OCI-LY1 (cell line): Measurements from ENCODE around the gene YPEL4.

ENCODE experiments used
- H2AFZ ChIP-seq: fragments of 200-600 bp; sonication (generic), shearing (Covaris generic); 2 replicates; pipeline ENCODE4 v1.6.0; 2014; ENCODE audit warnings: antibody characterized with exemption, mild to moderate bottlenecking, low read length
- H3F3A ChIP-seq: fragments of 200-600 bp; sonication (generic), shearing (Covaris generic); 2 replicates; pipeline ENCODE4 v1.6.0; 2014; ENCODE audit warnings: mild to moderate bottlenecking, antibody characterized with exemption, low read length, moderate library complexity; ENCODE audit not compliant: insufficient read depth
- H3K27ac ChIP-seq: fragments of 200-600 bp; sonication (generic); 2 replicates; pipeline ENCODE4 v1.5.1; 2014; ENCODE audit warnings: low read length, mixed run types, mild to moderate bottlenecking, low read depth; ENCODE audit not compliant: poor library complexity, severe bottlenecking
- H3K27me3 ChIP-seq: fragments of 200-600 bp; sonication (generic); 2 replicates; pipeline ENCODE4 v1.6.0; 2014; ENCODE audit warnings: antibody characterized with exemption, mild to moderate bottlenecking, low read length, moderate library complexity; ENCODE audit not compliant: insufficient read depth
- H3K36me3 ChIP-seq: fragments of 200-600 bp; sonication (generic); 2 replicates; pipeline ENCODE4 v1.6.1; 2014; ENCODE audit warnings: mild to moderate bottlenecking, antibody characterized with exemption, low read length, moderate library complexity, mixed read lengths; ENCODE audit not compliant: insufficient read depth
- H3K4me1 ChIP-seq: fragments of 200-600 bp; sonication (generic); 2 replicates; pipeline ENCODE4 v1.5.1; 2014; ENCODE audit warnings: mild to moderate bottlenecking, low read length, moderate library complexity; ENCODE audit not compliant: insufficient read depth, severe bottlenecking
- H3K4me2 ChIP-seq: fragments of 200-600 bp; sonication (generic), shearing (Covaris generic); 2 replicates; pipeline ENCODE4 v1.6.1; 2014; ENCODE audit warnings: low read length
- H3K4me3 ChIP-seq: fragments of 200-600 bp; sonication (generic); 2 replicates; pipeline ENCODE4 v1.5.1; 2014; ENCODE audit warnings: low read length, low read depth, mild to moderate bottlenecking, mixed read lengths; ENCODE audit not compliant: poor library complexity, severe bottlenecking
- H3K79me2 ChIP-seq: fragments of 200-600 bp; shearing (Covaris generic); 2 replicates; pipeline ENCODE4 v1.6.1; 2016; ENCODE audit warnings: mixed run types, low read length, mixed read lengths; ENCODE audit not compliant: insufficient read depth
- H3K9ac ChIP-seq: fragments of 200-600 bp; sonication (generic), shearing (Covaris generic); 2 replicates; pipeline ENCODE4 v1.6.1; 2014; ENCODE audit warnings: mild to moderate bottlenecking, low read length, mixed read lengths
- H3K9me2 ChIP-seq: fragments of 200-600 bp; sonication (generic), shearing (Covaris generic); 2 replicates; pipeline ENCODE4 v1.6.1; 2014; ENCODE audit warnings: low read depth, mild to moderate bottlenecking, low read length, mixed read lengths
- H3K9me3 ChIP-seq: fragments of 200-600 bp; shearing (Covaris generic); 2 replicates; pipeline ENCODE4 v1.6.1; 2014; ENCODE audit warnings: low read length, mixed read lengths
- H4K20me1 ChIP-seq: fragments of 200-600 bp; sonication (generic), shearing (Covaris generic); 2 replicates; pipeline ENCODE4 v1.6.0; 2016; ENCODE audit warnings: mild to moderate bottlenecking, low read length; ENCODE audit not compliant: insufficient read depth
- CTCF ChIP-seq: fragments of 200-600 bp; sonication (generic), shearing (Covaris generic); IDR thresholded peaks from 2 replicates; pipeline ENCODE4 v1.5.1; 2017; ENCODE audit warnings: mild to moderate bottlenecking, antibody characterized with exemption, low read length, moderate library complexity, mixed read lengths
- EZH2 ChIP-seq: fragments of 200-600 bp; sonication (generic), shearing (Covaris generic); IDR thresholded peaks from 2 replicates; pipeline ENCODE4 v1.8.0; 2017; ENCODE audit warnings: borderline replicate concordance, mixed run types, mild to moderate bottlenecking, antibody characterized with exemption, low read length, moderate library complexity, mixed read lengths

Gene YPEL4

GRCh38 chr11:57638005-57638781 lies 11.5 kb downstream of the YPEL4 start:
- Histone ChIP-seq H3F3A (no peaks in the 10 kb centered on the region), H3K4me3 (no peak overlapping the region), H3K4me2 (no peak overlapping the region), H4K20me1 (no peaks in the 10 kb centered on the region), H3K4me1 (no peaks in the 10 kb centered on the region), H3K9me3 (no peaks in the 10 kb centered on the region), H3K9ac (no peak overlapping the region), H3K27me3 (0 out of 2 replicates have a peak, but pooled peaks cover 5% of the 10 kb centered on the region), H3K36me3 (no peaks in the 10 kb centered on the region), H2AFZ (no peak overlapping the region), H3K9me2 (no peaks in the 10 kb centered on the region), H3K27ac (no peak overlapping the region), H3K79me2 (no peaks in the 10 kb centered on the region)
- no peak for TF ChIP-seq CTCF
- TF ChIP-seq EZH2, result no peak

GRCh38 chr11:57637626-57638004 lies 12.1 kb downstream of the YPEL4 start:
- H2AFZ ChIP-seq, result no peak overlapping the region
- TF ChIP-seq CTCF, result no peak
- TF ChIP-seq EZH2, result no peak
- H3K9me3 ChIP-seq, result no peaks in the 10 kb centered on the region
- H4K20me1 ChIP-seq, result no peaks in the 10 kb centered on the region
- H3K36me3 ChIP-seq, result no peaks in the 10 kb centered on the region
- no peaks in the 10 kb centered on the region for H3K4me1 ChIP-seq
- no peaks in the 10 kb centered on the region for H3F3A ChIP-seq
- H3K27ac ChIP-seq, result no peak overlapping the region
- H3K4me3 ChIP-seq, result no peak overlapping the region
- H3K4me2 ChIP-seq, result no peak overlapping the region
- H3K79me2 ChIP-seq, result no peaks in the 10 kb centered on the region
- H3K9me2 ChIP-seq, result no peaks in the 10 kb centered on the region
- no peak overlapping the region for H3K9ac ChIP-seq
- 0 out of 2 replicates have a peak, but pooled peaks cover 5% of the 10 kb centered on the region for H3K27me3 ChIP-seq

- Histone ChIP-seq H3K79me2 (no peaks in the 10 kb centered on the region), H3K9me3 (no peaks in the 10 kb centered on the region), H2AFZ (no peak overlapping the region), H4K20me1 (no peaks in the 10 kb centered on the region), H3K9ac (no peak overlapping the region), H3K4me1 (no peaks in the 10 kb centered on the region), H3K9me2 (no peaks in the 10 kb centered on the region), H3K4me2 (no peak overlapping the region), H3K36me3 (no peaks in the 10 kb centered on the region), H3K4me3 (no peak overlapping the region), H3F3A (no peaks in the 10 kb centered on the region), H3K27me3 (0 out of 2 replicates have a peak, but pooled peaks cover 5% of the 10 kb centered on the region), H3K27ac (no peak overlapping the region)
- TF ChIP-seq CTCF (no peak), EZH2 (no peak)
Measured at GRCh38 chr11:57635246-57635645, 14.5 kb downstream of the YPEL4 start.
